Calu3 (cell line): ENCODE measurements around the gene LRMDA. TPM values are rescaled to one million over a fixed set of nuclear protein-coding genes. Genes with fewer than 3 reads are reported as not detected.

ENCODE experiments used
- BruUV-seq: library from RNA; stranded (reverse); fragments of 400-500 nt; replicated peaks from 2 replicates; lab custom pipeline; 2021; lab: Mats Ljungman, UMichigan
- CTCF ChIA-PET: fragments of 300-600 bp; sonication (Branson Sonifier 250); formaldehyde crosslinking; loops from one replicate; lab custom pipeline; 2022; ENCODE audit warnings: antibody characterized with exemption; lab: Charles Lee
- DNase-seq: peaks from one replicate; pipeline ENCODE4 v3.0.0; 2022
- H3K27ac Mint-ChIP-seq: one replicate; pipeline ENCODE4 v1.8.0; 2022; ENCODE audit warnings: mixed read lengths; ENCODE audit not compliant: unreplicated experiment
- H3K27me3 Mint-ChIP-seq: one replicate; pipeline ENCODE4 v1.8.0; 2022; ENCODE audit warnings: mixed read lengths; ENCODE audit not compliant: unreplicated experiment
- H3K36me3 Mint-ChIP-seq: one replicate; pipeline ENCODE4 v1.8.0; 2022; ENCODE audit warnings: mild to moderate bottlenecking, moderate library complexity, mixed read lengths; ENCODE audit not compliant: insufficient read depth, unreplicated experiment
- H3K4me1 Mint-ChIP-seq: one replicate; pipeline ENCODE4 v1.8.0; 2022; ENCODE audit warnings: mild to moderate bottlenecking, low read depth, mixed read lengths; ENCODE audit not compliant: unreplicated experiment
- H3K4me3 Mint-ChIP-seq: one replicate; pipeline ENCODE4 v1.8.0; 2022; ENCODE audit warnings: mild to moderate bottlenecking, low read depth, moderate library complexity, mixed read lengths; ENCODE audit not compliant: unreplicated experiment
- H3K9me3 Mint-ChIP-seq: one replicate; pipeline ENCODE4 v1.8.0; 2022; ENCODE audit warnings: low read depth, mixed read lengths; ENCODE audit not compliant: unreplicated experiment
- intact Hi-C: fragments of 100-400 bp; cut with micrococcal nuclease; formaldehyde crosslinking; loops from one replicate; pipeline ENCODE4 v1.10.0; 2022; ENCODE audit not compliant: unreplicated experiment
- total RNA-seq: library from RNA; stranded (reverse); gene quantifications from 2 replicates; pipeline ENCODE4 v1.2.3, GENCODE V29; 2022
- TF ChIP-seq, protein P1 (sequence below): fragments of 200-600 bp; IDR thresholded peaks from one replicate; pipeline ENCODE4 v1.8.0; 2022; ENCODE audit warnings: antibody characterized with exemption; ENCODE audit not compliant: unreplicated experiment

Gene LRMDA
- total RNA-seq, 1 experiment from 2014 or later = 7.6 TPM

- no peak for DNase-seq
- intact Hi-C loops = no loop called here
- CTCF ChIA-PET = interaction anchor here (0.5 kb wide), 1 partner anchor 1182 kb away, joined by 5 read pairs; no protein-coding TSS in a partner anchor
- Mint-ChIP-seq H3K27me3 (peaks cover 15% of the 10 kb centered on the region), H3K4me3 (no peak overlapping the region), H3K4me1 (no peaks in the 10 kb centered on the region), H3K9me3 (no peaks in the 10 kb centered on the region), H3K36me3 (no peaks in the 10 kb centered on the region), H3K27ac (no peak overlapping the region)
- BruUV-seq = no TSS peak
- TF ChIP-seq, protein P1, sequence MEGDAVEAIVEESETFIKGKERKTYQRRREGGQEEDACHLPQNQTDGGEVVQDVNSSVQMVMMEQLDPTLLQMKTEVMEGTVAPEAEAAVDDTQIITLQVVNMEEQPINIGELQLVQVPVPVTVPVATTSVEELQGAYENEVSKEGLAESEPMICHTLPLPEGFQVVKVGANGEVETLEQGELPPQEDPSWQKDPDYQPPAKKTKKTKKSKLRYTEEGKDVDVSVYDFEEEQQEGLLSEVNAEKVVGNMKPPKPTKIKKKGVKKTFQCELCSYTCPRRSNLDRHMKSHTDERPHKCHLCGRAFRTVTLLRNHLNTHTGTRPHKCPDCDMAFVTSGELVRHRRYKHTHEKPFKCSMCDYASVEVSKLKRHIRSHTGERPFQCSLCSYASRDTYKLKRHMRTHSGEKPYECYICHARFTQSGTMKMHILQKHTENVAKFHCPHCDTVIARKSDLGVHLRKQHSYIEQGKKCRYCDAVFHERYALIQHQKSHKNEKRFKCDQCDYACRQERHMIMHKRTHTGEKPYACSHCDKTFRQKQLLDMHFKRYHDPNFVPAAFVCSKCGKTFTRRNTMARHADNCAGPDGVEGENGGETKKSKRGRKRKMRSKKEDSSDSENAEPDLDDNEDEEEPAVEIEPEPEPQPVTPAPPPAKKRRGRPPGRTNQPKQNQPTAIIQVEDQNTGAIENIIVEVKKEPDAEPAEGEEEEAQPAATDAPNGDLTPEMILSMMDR = no peak
These were observed 531.1 kb downstream of the LRMDA start for GRCh38 chr10:75962395-75963061.

- Mint-ChIP-seq H3K9me3 (no peaks in the 10 kb centered on the region), H3K4me1 (no peaks in the 10 kb centered on the region), H3K27me3 (no peaks in the 10 kb centered on the region), H3K4me3 (no peak overlapping the region), H3K36me3 (no peaks in the 10 kb centered on the region), H3K27ac (no peak overlapping the region)
- CTCF ChIA-PET = no interaction called here
- BruUV-seq = no TSS peak
- TF ChIP-seq, protein P1 = no peak
- intact Hi-C loops = no loop called here
- no peak for DNase-seq
These were observed 536.1 kb downstream of the LRMDA start for GRCh38 chr10:75967491-75967890.

DNA sequence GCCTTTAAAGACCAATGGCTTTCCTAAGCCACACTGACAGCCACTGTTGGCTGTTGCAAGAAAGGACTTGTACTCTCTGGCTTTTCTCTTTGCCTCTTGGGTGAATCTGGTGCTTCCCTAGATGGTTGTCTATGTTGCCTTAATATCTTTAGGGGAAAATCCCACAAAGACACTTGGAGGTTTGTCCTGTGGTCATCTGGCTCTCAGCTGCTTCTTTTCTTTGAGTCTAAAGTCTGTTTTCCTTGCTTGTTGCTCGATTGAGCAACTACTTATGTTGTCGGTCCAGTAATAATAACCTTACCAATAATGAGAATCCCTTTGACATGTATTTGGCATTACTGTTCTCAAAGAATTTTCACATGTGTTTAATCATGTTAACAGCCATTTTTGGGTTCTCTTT lies 537.6 kb downstream of the LRMDA start:
- Mint-ChIP-seq H3K36me3 (no peaks in the 10 kb centered on the region), H3K4me1 (no peaks in the 10 kb centered on the region), H3K27me3 (no peaks in the 10 kb centered on the region), H3K9me3 (no peaks in the 10 kb centered on the region), H3K4me3 (no peak overlapping the region), H3K27ac (no peak overlapping the region)
- TF ChIP-seq, protein P1 = no peak
- DNase-seq = no peak
- CTCF ChIA-PET = no interaction called here
- intact Hi-C loops = no loop called here
- no TSS peak for BruUV-seq

- CTCF ChIA-PET = no interaction called here
- Mint-ChIP-seq H3K36me3 (no peaks in the 10 kb centered on the region), H3K4me3 (no peak overlapping the region), H3K27me3 (no peaks in the 10 kb centered on the region), H3K9me3 (no peaks in the 10 kb centered on the region), H3K4me1 (no peaks in the 10 kb centered on the region), H3K27ac (no peak overlapping the region)
- BruUV-seq = no TSS peak
- DNase-seq = no peak
- intact Hi-C loops = no loop called here
- TF ChIP-seq, protein P1 = no peak
These were observed 540.2 kb downstream of the LRMDA start for GRCh38 chr10:75971402-75972211.
